ENCODE results near the gene CCL14.

- TF ChIP-seq CTCF (IDR thresholded peaks at IDR 0.05; ENCODE audit: insufficient read depth, low read depth, low read length): no peak
- TF ChIP-seq EZH2 (IDR thresholded peaks at IDR 0.05; ENCODE audit: insufficient read depth, low read length): no peak
Measured at GRCh38 chr17:35972066-35972465, 14.5 kb downstream of the CCL14 start.

Data from astrocyte (in vitro differentiated cells and primary cell).